ENCODE measurements around the gene SLC31A1.

- no peak for TF ChIP-seq POLR2AphosphoS5 (IDR thresholded peaks at IDR 0.05)
- TF ChIP-seq, protein P1, sequence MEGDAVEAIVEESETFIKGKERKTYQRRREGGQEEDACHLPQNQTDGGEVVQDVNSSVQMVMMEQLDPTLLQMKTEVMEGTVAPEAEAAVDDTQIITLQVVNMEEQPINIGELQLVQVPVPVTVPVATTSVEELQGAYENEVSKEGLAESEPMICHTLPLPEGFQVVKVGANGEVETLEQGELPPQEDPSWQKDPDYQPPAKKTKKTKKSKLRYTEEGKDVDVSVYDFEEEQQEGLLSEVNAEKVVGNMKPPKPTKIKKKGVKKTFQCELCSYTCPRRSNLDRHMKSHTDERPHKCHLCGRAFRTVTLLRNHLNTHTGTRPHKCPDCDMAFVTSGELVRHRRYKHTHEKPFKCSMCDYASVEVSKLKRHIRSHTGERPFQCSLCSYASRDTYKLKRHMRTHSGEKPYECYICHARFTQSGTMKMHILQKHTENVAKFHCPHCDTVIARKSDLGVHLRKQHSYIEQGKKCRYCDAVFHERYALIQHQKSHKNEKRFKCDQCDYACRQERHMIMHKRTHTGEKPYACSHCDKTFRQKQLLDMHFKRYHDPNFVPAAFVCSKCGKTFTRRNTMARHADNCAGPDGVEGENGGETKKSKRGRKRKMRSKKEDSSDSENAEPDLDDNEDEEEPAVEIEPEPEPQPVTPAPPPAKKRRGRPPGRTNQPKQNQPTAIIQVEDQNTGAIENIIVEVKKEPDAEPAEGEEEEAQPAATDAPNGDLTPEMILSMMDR (IDR thresholded peaks at IDR 0.05) = no peak
These were observed 24.6 kb downstream of the SLC31A1 start for GRCh38 chr9:113245894-113246293.
